ENCODE results near the gene NEURL2. TPM values are rescaled to one million over a fixed set of nuclear protein-coding genes. Genes with fewer than 3 reads are reported as not detected.

Gene NEURL2
- polyA plus RNA-seq, 3 donors: 0.14 to 1.1 TPM; not detected in 1

DNA sequence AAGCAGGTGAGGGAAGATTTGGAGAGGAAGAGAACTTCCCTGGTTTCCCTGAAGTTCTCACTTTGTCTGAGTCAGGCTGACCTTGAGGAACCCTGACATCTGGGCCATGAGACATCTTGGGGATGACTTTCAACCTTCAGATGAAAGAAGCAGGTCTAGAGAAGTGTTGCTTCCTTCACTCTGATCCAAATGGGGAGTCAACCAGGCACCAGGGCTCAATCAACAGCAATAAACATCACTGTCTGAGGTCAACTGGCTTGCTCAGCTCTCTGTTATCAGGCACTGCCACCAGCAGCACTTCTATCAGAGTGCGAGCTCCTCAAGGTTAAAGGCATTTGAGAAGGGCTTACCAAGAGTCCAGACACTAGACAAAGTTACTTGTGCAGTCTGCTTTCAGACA, 40.1 kb downstream of the NEURL2 start:
- H3K27ac Mint-ChIP-seq: peak overlapping the region in 2 of 7 donors; percentile 46 to 69
- Histone ChIP-seq H4K20me1 (ENCODE audit: insufficient read depth, low read length) (peaks cover 26% of the 10 kb centered on the region), H3K4me3 (replicated peaks in 1 of 3; ENCODE audit: low read depth in 2 of 3, low read length in 3 of 3) (no peak overlapping the region), H3K9ac (ENCODE audit: insufficient read depth, low read length, poor library complexity, severe bottlenecking) (peak overlapping the region; percentile 17), H3K27me3 (ENCODE audit: control insufficient read depth in 2 of 2, insufficient read depth in 2 of 2, low read length in 2 of 2) (no peaks in the 10 kb centered on the region), H3K4me2 (replicated peaks; ENCODE audit: extremely low read depth, low read length, poor library complexity, severe bottlenecking) (no peak overlapping the region), H2AFZ (ENCODE audit: insufficient read depth, low read depth, low read length, poor library complexity, severe bottlenecking) (no peak overlapping the region), H3K36me3 (replicated peaks in 1 of 2; ENCODE audit: control insufficient read depth in 1 of 2, insufficient read depth in 2 of 2, low read length in 2 of 2) (peaks cover 60 to 83% of the 10 kb centered on the region in 2 donors), H3K4me1 (ENCODE audit: control insufficient read depth in 1 of 2, insufficient read depth in 2 of 2, low read length in 2 of 2) (peaks cover 3% of the 10 kb centered on the region in 2 donors), H3K9me3 (replicated peaks in 1 of 2; ENCODE audit: control insufficient read depth in 1 of 2, insufficient read depth in 1 of 2, low read length in 2 of 2) (no peaks in the 10 kb centered on the region), H3K27ac (ENCODE audit: low read depth in 1 of 2, low read length in 2 of 2) (no peak overlapping the region), H3K79me2 (ENCODE audit: insufficient read depth, low read length) (peaks cover 34% of the 10 kb centered on the region)
- H3K27me3 Mint-ChIP-seq (ENCODE audit: low read depth in 3 of 3): peaks cover 0 to 2% (median 1%) of the 10 kb centered on the region in 3 donors
- intact Hi-C loops (cut with micrococcal nuclease): no loop called here
- TF ChIP-seq CTCF (IDR thresholded peaks at IDR 0.05): no peak
- H3K4me3 Mint-ChIP-seq: no peak overlapping the region
- peaks cover 9% of the 10 kb centered on the region for H3K4me1 Mint-ChIP-seq
- DNase-seq: no peak
- peaks cover 57 to 89% of the 10 kb centered on the region in 2 donors for H3K36me3 Mint-ChIP-seq
- no peaks in the 10 kb centered on the region for H3K9me3 Mint-ChIP-seq
- no CpG with 5 or more reads among the region's 1 CpG for WGBS (ENCODE audit: insufficient coverage)

GRCh38 chr20:45850238-45850637, 40.8 kb downstream of the NEURL2 start:
- no peak for DNase-seq
- Histone ChIP-seq H3K27me3 (ENCODE audit: control insufficient read depth in 2 of 2, insufficient read depth in 2 of 2, low read length in 2 of 2) (no peaks in the 10 kb centered on the region), H3K27ac (ENCODE audit: low read depth in 1 of 2, low read length in 2 of 2) (no peak overlapping the region), H3K9ac (ENCODE audit: insufficient read depth, low read length, poor library complexity, severe bottlenecking) (no peak overlapping the region), H3K4me2 (replicated peaks; ENCODE audit: extremely low read depth, low read length, poor library complexity, severe bottlenecking) (no peak overlapping the region), H3K4me3 (replicated peaks in 1 of 3; ENCODE audit: low read depth in 2 of 3, low read length in 3 of 3) (no peak overlapping the region), H4K20me1 (ENCODE audit: insufficient read depth, low read length) (peaks cover 26% of the 10 kb centered on the region), H3K36me3 (replicated peaks in 1 of 2; ENCODE audit: control insufficient read depth in 1 of 2, insufficient read depth in 2 of 2, low read length in 2 of 2) (peaks cover 67 to 90% of the 10 kb centered on the region in 2 donors), H3K4me1 (ENCODE audit: control insufficient read depth in 1 of 2, insufficient read depth in 2 of 2, low read length in 2 of 2) (no peaks in the 10 kb centered on the region), H3K9me3 (replicated peaks in 1 of 2; ENCODE audit: control insufficient read depth in 1 of 2, insufficient read depth in 1 of 2, low read length in 2 of 2) (no peaks in the 10 kb centered on the region), H3K79me2 (ENCODE audit: insufficient read depth, low read length) (peaks cover 27% of the 10 kb centered on the region), H2AFZ (ENCODE audit: insufficient read depth, low read depth, low read length, poor library complexity, severe bottlenecking) (no peak overlapping the region)
- Mint-ChIP-seq H3K9me3 (no peaks in the 10 kb centered on the region), H3K36me3 (peaks cover 61 to 96% of the 10 kb centered on the region in 2 donors), H3K4me1 (peaks cover 5% of the 10 kb centered on the region), H3K27ac (peak overlapping the region in 2 of 7 donors; percentile 46 to 75), H3K27me3 (ENCODE audit: low read depth in 3 of 3) (peaks cover 0 to 2% (median 1%) of the 10 kb centered on the region in 3 donors), H3K4me3 (no peak overlapping the region)
- intact Hi-C loops (cut with micrococcal nuclease): no loop called here
- WGBS (ENCODE audit: insufficient coverage): 100% methylated on average over 2 of the region's 2 CpGs
- TF ChIP-seq CTCF (IDR thresholded peaks at IDR 0.05): no peak
